Left lung (tissue), 10 donors: Measurements from ENCODE around the gene NOTCH1. TPM values are rescaled to one million over a fixed set of nuclear protein-coding genes. Genes with fewer than 3 reads are reported as not detected.

Experiments used
- ATAC-seq: fragments of 200-7000 bp; cut with Tn5 transposase; one replicate; pipeline ENCODE4 v1.9.1; 2020; ENCODE audit warnings: moderate library complexity
- DNase-seq, 4 donors: peaks; one replicate each; pipeline ENCODE4 v3.0.0-alpha.2; 2013 to 2020
- H3K27ac ChIP-seq, 2 donors: fragments of 200-600 bp; sonication (generic) in 1 of 2; one replicate each; pipeline versions ENCODE4 v1.5.0 to v1.8.0; 2020 to 2021
- H3K27me3 ChIP-seq, 2 donors: fragments of 200-600 bp; sonication (generic) in 1 of 2; one replicate each; pipeline versions ENCODE4 v1.5.0 to v1.8.0; 2020 to 2021
- H3K36me3 ChIP-seq, 2 donors: fragments of 200-600 bp; sonication (generic) in 1 of 2; one replicate each; pipeline versions ENCODE4 v1.5.0 to v1.8.0; 2020 to 2021
- H3K4me1 ChIP-seq, 2 donors: fragments of 200-600 bp; one replicate each; pipeline ENCODE4 v1.8.0; 2021
- H3K4me3 ChIP-seq, 2 donors: fragments of 200-600 bp; sonication (generic) in 1 of 2; one replicate each; pipeline versions ENCODE4 v1.5.0 to v1.8.0; 2020 to 2021; ENCODE audit warnings: mild to moderate bottlenecking in 1 of 2
- H3K9me3 ChIP-seq, 2 donors: fragments of 200-600 bp; sonication (generic) in 1 of 2; one replicate each; pipeline versions ENCODE4 v1.5.0 to v1.8.0; 2020 to 2021
- intact Hi-C, 2 donors: fragments of 100-400 bp; cut with DNase I; formaldehyde crosslinking; loops; one replicate each; pipeline versions ENCODE4 v1.11.2 to v1.14.2; 2022
- polyA plus RNA-seq, 6 donors: library from polyadenylated mRNA; unstranded; fragments of 120-200 nt; gene quantifications; one replicate each; pipeline ENCODE4 v1.2.1, GENCODE V29; 2013; ENCODE audit not compliant: insufficient read length in 6 of 6
- total RNA-seq, 2 donors: library from RNA; stranded (reverse); fragmentation: NEBNext Ultra II Directional; extraction: Animal tissue kit (Norgen Biotek cat#: 25700); gene quantifications; one replicate each; pipeline ENCODE4 v1.2.1, GENCODE V29; 2021
- TF ChIP-seq, protein P1 (sequence below), 2 donors: fragments of 200-600 bp; sonication (generic) in 1 of 2; IDR thresholded peaks; one replicate each; pipeline versions ENCODE4 v1.5.0 to v1.8.0; 2021; ENCODE audit warnings: antibody characterized with exemption in 2 of 2
- donor health status: DM: no; HTN: yes; CAD: no.
- donor health status: DM: no; HTN: no; CAD: no.

The NOTCH1 gene
- total and polyA plus RNA-seq, 8 donors, result 21.7 to 102 (median 33.7) TPM

DNA sequence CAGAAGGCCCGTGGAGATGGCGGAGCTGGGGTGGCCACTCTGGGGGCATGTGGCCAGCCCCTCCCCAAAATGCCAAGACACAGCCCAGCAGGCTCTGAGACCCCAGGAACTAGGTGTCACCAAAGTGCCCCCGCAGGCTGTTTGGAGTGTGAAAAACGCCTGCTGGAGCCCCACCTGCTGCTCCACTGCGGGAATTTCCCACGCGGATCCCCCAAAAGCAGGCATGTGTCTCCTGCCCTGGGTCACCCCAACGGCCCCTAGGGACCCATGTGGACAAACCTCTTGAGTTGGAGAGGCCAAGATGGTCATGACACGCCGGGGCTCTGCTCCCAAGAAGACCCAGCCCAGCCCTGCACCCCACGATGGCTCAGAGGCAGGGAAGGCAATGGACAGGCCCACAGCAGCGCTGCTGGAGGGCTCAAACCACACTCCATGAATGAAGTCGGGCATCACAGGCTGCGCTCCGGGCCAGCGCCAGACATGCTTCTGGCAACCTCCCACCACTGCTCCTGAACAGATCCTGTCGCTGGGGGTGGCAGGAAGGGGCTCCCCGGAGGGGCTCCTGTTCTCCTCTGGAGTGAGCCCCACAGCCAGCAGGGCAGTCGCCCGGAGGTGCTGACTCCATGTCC, 15.3 kb downstream of the NOTCH1 start:
- intact Hi-C loops, result no loop called here
- DNase-seq, result no peak
- TF ChIP-seq, protein P1, sequence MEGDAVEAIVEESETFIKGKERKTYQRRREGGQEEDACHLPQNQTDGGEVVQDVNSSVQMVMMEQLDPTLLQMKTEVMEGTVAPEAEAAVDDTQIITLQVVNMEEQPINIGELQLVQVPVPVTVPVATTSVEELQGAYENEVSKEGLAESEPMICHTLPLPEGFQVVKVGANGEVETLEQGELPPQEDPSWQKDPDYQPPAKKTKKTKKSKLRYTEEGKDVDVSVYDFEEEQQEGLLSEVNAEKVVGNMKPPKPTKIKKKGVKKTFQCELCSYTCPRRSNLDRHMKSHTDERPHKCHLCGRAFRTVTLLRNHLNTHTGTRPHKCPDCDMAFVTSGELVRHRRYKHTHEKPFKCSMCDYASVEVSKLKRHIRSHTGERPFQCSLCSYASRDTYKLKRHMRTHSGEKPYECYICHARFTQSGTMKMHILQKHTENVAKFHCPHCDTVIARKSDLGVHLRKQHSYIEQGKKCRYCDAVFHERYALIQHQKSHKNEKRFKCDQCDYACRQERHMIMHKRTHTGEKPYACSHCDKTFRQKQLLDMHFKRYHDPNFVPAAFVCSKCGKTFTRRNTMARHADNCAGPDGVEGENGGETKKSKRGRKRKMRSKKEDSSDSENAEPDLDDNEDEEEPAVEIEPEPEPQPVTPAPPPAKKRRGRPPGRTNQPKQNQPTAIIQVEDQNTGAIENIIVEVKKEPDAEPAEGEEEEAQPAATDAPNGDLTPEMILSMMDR (IDR thresholded peaks at IDR 0.05), result no peak
- peaks cover 0 to 11% of the 10 kb centered on the region in 2 donors for H3K36me3 ChIP-seq
- no peaks in the 10 kb centered on the region for H3K27me3 ChIP-seq
- peak overlapping the region; percentile 29 to 87 for H3K27ac ChIP-seq
- H3K4me1 ChIP-seq, result peaks cover 55 to 96% of the 10 kb centered on the region in 2 donors
- ATAC-seq, result no peak
- no peaks in the 10 kb centered on the region for H3K9me3 ChIP-seq
- peak overlapping the region in 1 of 2 donors; percentile 8 for H3K4me3 ChIP-seq

DNA sequence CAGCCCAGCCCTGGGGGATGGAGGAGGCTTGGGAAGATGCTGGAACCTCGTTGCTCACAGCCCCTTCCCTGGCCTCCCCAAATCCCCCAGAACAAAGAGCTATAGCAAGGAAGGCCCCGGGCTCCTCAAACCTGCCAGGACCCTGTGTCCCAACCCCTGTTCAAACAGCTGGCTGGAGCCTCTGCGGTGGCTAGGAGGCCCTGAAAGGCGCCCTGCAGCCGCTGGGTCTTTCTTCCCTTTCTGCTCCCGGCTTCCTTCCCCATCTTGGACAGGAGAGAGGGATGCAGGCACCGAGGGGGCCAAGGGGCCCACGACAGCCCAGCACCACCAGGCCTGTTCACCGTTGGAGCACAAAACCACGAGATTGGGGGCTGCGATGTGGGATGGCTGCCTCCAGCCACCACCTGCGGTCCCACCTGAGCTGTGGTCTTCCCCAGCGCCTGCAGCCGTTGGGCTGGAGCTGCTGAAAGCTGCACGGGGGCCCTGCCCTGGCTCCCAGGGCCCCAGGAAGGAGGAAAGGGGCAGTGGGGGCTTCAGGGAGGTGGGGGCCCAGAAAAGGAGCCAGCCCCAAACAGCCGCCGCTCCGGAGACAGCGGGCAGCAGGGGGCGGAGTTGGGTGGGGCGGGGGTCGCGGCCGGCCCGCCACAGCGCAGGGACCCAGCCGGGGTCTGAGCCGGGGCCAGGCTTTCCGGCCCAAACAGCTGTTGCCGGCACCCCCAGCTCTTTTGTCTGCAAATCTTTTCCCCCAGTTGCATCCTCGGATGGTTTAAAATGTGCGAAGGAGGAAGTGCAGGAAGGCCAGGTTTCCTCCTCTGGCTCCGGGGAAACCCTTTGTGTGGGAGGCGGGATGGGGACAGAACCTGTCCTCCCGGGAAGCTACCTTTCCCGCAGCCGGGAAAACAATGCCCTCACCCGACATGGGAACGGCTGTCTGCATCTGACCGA, 16.1 kb downstream of the NOTCH1 start:
- no peaks in the 10 kb centered on the region for H3K9me3 ChIP-seq
- peaks cover 55 to 98% of the 10 kb centered on the region in 2 donors for H3K4me1 ChIP-seq
- peak overlapping the region in 1 of 2 donors; percentile 8 for H3K4me3 ChIP-seq
- TF ChIP-seq, protein P1 (IDR thresholded peaks at IDR 0.05), result no peak
- peaks cover 0 to 14% of the 10 kb centered on the region in 2 donors for H3K36me3 ChIP-seq
- no peak for ATAC-seq
- intact Hi-C loops, result no loop called here
- no peaks in the 10 kb centered on the region for H3K27me3 ChIP-seq
- no peak for DNase-seq
- peak overlapping the region in 1 of 2 donors; percentile 87 for H3K27ac ChIP-seq

GRCh38 chr9:136528716-136529341, 17.0 kb downstream of the NOTCH1 start:
- DNase-seq (no peak), ATAC-seq (no peak)
- TF ChIP-seq, protein P1 (IDR thresholded peaks at IDR 0.05), result no peak
- Histone ChIP-seq H3K36me3 (peaks cover 0 to 15% of the 10 kb centered on the region in 2 donors), H3K27ac (peak overlapping the region in 1 of 2 donors; percentile 87), H3K9me3 (no peaks in the 10 kb centered on the region), H3K4me3 (no peak overlapping the region), H3K27me3 (no peaks in the 10 kb centered on the region), H3K4me1 (peaks cover 48 to 100% of the 10 kb centered on the region in 2 donors)
- intact Hi-C loops, result no loop called here

- H3K36me3 ChIP-seq, result peaks cover 0 to 18% of the 10 kb centered on the region in 2 donors
- H3K4me1 ChIP-seq, result peaks cover 50 to 100% of the 10 kb centered on the region in 2 donors
- DNase-seq, result peak in 1 of 4 donors; percentile 58
- H3K9me3 ChIP-seq, result no peaks in the 10 kb centered on the region
- intact Hi-C loops, result no loop called here
- peak; percentile 3 for ATAC-seq
- no peak overlapping the region for H3K4me3 ChIP-seq
- H3K27ac ChIP-seq, result peak overlapping the region; percentile 39 to 46
- TF ChIP-seq, protein P1 (IDR thresholded peaks at IDR 0.05), result no peak
- H3K27me3 ChIP-seq, result no peaks in the 10 kb centered on the region
Measured at GRCh38 chr9:136527721-136528710, 17.8 kb downstream of the NOTCH1 start.
